ENCODE measurements around the gene ERBB4. TPM values are rescaled to one million over a fixed set of nuclear protein-coding genes. Genes with fewer than 3 reads are reported as not detected.

The ERBB4 gene
- total RNA-seq, 1 donor from 2014 or later = 9.9 TPM

DNA sequence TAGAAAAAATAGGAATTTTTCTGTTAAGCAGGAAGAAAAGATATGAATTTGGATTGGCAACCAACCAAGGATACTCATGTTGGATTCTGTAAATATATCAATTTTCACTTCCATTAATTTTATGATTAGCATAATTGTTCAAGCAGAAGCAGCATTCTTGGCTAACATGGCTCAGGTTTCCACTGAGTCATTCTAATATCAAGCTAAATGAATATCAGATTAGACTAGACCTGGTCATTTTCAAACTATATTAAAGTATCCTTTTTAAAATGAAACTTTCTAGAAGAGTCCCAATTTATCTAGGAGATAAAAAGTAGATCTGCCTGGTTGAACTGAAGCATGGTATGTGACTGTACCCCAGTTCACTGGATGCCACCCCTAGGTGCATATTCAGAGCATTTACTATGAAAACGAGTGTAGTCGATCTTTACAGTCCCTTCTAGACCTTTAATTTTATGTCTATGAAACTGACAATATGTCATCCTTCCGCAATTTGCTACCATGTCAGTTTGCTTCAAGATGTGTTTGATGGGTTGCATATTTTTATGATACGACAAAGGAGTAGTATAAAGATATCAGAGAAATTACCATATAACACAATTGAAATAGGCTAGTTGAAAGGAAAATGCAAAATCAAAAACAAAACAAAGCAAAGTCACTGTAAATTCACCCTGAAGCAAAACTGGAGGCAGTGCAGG is 704.9 kb downstream of the ERBB4 start:
- Mint-ChIP-seq H3K4me3 (no peak overlapping the region), H3K36me3 (no peaks in the 10 kb centered on the region), H3K27ac (no peak overlapping the region), H3K4me1 (ENCODE audit: unreplicated experiment) (no peaks in the 10 kb centered on the region), H3K27me3 (no peaks in the 10 kb centered on the region), H3K9me3 (no peaks in the 10 kb centered on the region)
- DNase-seq (ENCODE audit: extremely low spot score, unreplicated experiment) = no peak
- TF ChIP-seq, protein P1, sequence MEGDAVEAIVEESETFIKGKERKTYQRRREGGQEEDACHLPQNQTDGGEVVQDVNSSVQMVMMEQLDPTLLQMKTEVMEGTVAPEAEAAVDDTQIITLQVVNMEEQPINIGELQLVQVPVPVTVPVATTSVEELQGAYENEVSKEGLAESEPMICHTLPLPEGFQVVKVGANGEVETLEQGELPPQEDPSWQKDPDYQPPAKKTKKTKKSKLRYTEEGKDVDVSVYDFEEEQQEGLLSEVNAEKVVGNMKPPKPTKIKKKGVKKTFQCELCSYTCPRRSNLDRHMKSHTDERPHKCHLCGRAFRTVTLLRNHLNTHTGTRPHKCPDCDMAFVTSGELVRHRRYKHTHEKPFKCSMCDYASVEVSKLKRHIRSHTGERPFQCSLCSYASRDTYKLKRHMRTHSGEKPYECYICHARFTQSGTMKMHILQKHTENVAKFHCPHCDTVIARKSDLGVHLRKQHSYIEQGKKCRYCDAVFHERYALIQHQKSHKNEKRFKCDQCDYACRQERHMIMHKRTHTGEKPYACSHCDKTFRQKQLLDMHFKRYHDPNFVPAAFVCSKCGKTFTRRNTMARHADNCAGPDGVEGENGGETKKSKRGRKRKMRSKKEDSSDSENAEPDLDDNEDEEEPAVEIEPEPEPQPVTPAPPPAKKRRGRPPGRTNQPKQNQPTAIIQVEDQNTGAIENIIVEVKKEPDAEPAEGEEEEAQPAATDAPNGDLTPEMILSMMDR (conservative IDR thresholded peaks at IDR 0.05) = no peak

DNA sequence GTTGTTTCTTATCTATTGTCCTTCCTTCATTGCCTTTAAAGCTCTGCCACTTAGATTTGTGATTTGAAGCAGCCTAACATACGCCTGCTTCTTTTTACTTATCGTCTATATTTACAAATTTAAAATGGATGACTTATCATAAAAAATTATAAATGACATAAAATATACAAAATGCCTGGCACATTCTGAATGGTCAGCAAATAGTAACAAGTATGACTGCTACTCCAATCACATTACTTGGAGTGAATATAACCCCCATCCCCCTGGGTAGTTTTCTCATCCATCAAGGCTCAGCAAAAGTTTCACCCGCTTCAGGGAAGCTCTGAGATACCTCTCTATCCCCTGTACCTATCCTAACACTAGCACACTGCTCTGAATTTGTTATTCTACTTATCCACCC is 708.9 kb downstream of the ERBB4 start:
- H3K9me3 Mint-ChIP-seq = no peaks in the 10 kb centered on the region
- no peak for DNase-seq (ENCODE audit: extremely low spot score, unreplicated experiment)
- no peaks in the 10 kb centered on the region for H3K36me3 Mint-ChIP-seq
- no peak overlapping the region for H3K27ac Mint-ChIP-seq
- no peaks in the 10 kb centered on the region for H3K27me3 Mint-ChIP-seq
- no peak overlapping the region for H3K4me3 Mint-ChIP-seq
- H3K4me1 Mint-ChIP-seq (ENCODE audit: unreplicated experiment) = no peaks in the 10 kb centered on the region
- TF ChIP-seq, protein P1 (conservative IDR thresholded peaks at IDR 0.05) = no peak

DNA sequence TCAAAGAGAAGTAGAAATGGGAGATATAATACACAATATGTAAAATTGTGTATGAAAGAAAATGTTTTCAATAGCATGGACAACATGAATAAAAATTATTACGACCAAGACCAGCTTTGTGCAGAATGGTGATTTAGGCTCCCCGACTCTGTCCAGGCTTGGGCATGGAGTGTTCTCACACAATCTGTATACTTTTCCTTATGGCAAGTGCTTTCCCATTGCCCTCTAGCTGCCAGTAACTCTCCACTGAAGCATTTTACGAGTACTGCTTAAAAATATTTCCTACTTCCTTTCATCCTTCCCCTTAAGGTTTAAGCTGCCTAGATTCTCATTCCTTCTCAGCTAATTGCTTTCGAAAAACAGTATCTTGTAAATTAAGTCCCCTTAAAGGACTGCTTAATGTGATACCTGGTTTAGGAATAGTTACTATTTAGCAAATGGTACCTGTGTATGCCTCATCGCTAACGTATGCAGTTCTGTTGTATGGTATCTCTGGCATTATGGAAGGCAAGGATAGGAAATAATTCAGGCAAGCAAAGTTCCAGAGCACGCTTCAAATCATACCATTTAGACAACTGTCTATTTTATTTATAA is 714.6 kb downstream of the ERBB4 start:
- Mint-ChIP-seq H3K27me3 (no peaks in the 10 kb centered on the region), H3K4me1 (ENCODE audit: unreplicated experiment) (no peaks in the 10 kb centered on the region), H3K36me3 (no peaks in the 10 kb centered on the region), H3K4me3 (no peak overlapping the region), H3K9me3 (no peaks in the 10 kb centered on the region), H3K27ac (no peak overlapping the region)
- no peak for DNase-seq (ENCODE audit: extremely low spot score, unreplicated experiment)
- TF ChIP-seq, protein P1 (conservative IDR thresholded peaks at IDR 0.05) = no peak

DNA sequence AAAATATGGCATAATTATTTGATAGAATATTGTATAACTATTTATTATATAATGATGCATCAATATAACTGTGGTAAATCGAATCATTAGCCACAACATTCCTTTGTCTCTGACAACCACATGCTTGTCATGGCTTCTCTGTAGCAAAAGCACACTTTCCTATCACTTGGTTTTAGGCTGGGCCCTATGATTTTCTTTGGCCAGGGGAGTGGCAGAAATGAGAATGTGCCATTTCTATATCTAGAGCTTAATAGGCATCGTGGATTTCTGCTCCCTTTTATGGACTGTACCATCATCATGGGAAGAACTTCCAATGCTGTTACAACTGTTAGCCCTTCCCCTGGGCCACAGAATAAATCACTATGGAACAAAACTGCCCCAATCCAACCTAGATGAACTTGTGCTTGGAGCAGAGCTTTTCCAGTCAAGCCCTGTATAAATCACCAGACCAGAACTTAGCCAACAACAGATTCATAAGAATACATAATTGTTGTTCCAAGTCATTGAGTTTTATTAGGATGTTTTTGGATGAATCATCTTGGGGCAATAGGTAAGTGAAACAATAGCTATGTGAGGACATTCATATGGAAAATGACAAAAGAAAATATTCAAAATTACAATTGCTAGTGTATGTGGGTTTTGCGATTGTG is 715.8 kb downstream of the ERBB4 start:
- TF ChIP-seq, protein P1 (conservative IDR thresholded peaks at IDR 0.05) = no peak
- H3K36me3 Mint-ChIP-seq = no peaks in the 10 kb centered on the region
- no peaks in the 10 kb centered on the region for H3K9me3 Mint-ChIP-seq
- H3K27ac Mint-ChIP-seq = no peak overlapping the region
- no peaks in the 10 kb centered on the region for H3K4me1 Mint-ChIP-seq (ENCODE audit: unreplicated experiment)
- no peak overlapping the region for H3K4me3 Mint-ChIP-seq
- no peaks in the 10 kb centered on the region for H3K27me3 Mint-ChIP-seq
- DNase-seq (ENCODE audit: extremely low spot score, unreplicated experiment) = no peak

DNA sequence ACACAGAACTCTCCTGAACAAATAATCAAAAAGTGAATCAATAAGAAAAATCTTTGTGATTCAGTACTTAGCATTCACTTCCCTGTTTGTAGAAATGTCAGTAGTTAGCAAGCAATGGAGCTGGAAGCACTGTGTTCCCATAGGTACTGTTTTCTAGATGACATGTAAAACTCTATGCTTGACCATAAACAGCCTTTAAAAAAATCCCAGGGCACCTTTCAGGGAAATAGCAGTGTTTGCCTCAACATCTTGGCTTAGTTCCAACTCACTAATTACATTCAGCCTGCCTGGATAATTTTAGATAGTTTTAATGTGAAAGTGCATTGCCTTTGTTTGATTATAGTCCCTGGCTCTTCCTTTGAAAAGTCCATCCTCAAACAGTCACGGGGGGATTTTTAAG is 721.8 kb downstream of the ERBB4 start:
- Mint-ChIP-seq H3K36me3 (no peaks in the 10 kb centered on the region), H3K27ac (no peak overlapping the region)

More for the DNA sequence above, 721.8 kb downstream of the ERBB4 start:
- H3K4me1 Mint-ChIP-seq (ENCODE audit: unreplicated experiment) = no peaks in the 10 kb centered on the region
- H3K4me3 Mint-ChIP-seq = no peak overlapping the region
- H3K9me3 Mint-ChIP-seq = peaks cover under 1% of the 10 kb centered on the region
- DNase-seq (ENCODE audit: extremely low spot score, unreplicated experiment) = no peak
- TF ChIP-seq, protein P1 (conservative IDR thresholded peaks at IDR 0.05) = no peak
- no peaks in the 10 kb centered on the region for H3K27me3 Mint-ChIP-seq

Measured in type B pancreatic cell (in vitro differentiated cells).